HG03280 (cell line): Measurements from ENCODE around the gene CATSPERE.

ENCODE experiments used
- ATAC-seq: cut with Tn5 transposase; IDR thresholded peaks from one replicate; pipeline ENCODE4 v1.9.1; 2021; ENCODE audit warnings: mild to moderate bottlenecking, moderate library complexity; ENCODE audit not compliant: unreplicated experiment

Gene CATSPERE

DNA sequence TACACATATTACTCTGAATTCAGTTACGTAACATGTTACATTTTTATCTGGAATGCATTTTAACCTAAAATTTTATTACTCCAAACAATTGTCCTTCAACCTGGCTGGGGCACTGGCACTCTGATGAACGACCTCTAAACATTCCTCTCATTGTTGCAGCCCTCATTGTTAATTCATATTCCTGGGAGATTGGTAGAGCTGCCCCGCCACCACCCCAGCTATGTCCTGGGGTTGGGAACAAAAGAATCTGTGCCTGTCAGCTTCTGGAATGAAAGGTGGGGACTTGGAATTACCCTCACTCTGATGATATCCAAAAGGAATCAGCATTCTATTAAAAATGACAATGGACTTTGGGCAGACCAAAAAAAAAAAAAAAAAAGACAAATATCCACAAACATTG is 153.8 kb downstream of the CATSPERE start:
- no peak for ATAC-seq

DNA sequence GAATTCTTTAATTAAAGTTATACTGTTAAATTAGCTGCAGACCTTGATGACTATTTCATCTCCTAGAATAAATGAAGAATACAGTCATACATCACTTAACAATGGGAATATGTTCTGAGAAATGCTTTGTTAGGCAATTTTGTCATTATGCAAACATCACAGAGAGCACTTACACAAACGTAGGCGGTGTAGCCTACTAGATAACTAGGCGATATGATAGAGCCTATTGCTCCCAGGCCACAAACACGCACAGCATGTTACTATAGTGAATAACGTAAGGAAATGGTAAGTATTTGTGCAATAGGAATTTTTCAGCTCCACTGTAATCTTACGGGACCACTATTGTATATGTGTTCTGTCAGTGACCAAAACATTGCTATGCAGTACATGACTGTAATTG is 154.2 kb downstream of the CATSPERE start:
- ATAC-seq: no peak

DNA sequence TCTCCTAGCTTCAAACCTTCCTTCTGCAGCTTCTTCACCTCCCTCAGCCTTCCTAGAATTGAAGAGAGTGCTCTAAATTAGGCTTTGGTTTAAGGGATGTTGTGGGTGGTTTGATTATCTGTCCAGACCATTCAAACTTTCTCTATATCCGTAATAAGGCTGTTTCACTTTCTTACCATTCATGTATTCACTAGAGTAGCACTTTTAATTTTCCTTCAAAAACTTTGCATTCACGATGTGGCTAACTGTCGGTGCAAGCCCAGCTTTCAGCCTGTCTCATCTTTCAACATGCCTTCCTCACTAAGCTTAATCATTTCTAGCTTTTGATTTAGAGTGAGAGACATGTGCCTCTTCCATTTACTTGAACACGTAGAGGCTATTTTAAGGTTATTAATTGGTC is 165.6 kb downstream of the CATSPERE start:
- ATAC-seq: no peak

GRCh38 chr1:244628789-244629188 is 167.7 kb downstream of the CATSPERE start:
- ATAC-seq: no peak

DNA sequence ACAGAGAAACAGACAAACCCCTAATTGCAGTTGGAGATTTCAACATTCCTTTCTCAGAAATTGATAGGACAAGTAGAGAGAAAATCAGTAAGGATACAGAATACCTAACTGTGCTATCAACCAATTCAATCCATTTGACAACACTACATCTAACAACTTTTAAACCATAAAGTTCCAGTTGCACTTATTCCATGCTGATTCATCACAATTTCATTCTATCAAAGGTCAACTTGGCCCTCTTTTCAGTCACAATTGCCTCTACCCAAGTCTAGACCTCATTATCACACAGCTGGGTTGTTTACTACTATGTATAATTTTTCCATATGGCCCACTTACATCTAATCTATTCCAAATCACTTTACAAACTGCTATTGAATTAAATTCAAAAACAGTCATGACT is 172.1 kb downstream of the CATSPERE start:
- ATAC-seq: no peak

DNA sequence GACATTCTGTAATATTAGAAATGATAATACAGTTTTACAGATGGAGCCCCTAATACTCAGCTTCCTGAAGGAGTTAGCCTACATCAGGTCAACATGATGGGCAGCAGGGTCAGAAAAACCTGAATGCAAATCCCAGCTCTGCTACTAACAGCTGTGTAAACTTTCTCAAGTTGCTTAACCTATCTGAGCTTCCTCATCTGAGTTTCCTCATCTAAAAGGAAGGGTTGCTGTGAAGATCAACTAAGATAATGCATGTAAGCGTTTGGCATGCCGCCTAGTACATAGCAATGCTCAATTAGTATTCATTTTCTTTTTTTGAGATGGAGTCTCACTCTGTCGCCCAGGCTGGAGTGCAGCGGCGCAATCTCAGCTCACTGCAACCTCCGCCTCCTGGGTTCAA is 173.5 kb downstream of the CATSPERE start:
- ATAC-seq: no peak

DNA sequence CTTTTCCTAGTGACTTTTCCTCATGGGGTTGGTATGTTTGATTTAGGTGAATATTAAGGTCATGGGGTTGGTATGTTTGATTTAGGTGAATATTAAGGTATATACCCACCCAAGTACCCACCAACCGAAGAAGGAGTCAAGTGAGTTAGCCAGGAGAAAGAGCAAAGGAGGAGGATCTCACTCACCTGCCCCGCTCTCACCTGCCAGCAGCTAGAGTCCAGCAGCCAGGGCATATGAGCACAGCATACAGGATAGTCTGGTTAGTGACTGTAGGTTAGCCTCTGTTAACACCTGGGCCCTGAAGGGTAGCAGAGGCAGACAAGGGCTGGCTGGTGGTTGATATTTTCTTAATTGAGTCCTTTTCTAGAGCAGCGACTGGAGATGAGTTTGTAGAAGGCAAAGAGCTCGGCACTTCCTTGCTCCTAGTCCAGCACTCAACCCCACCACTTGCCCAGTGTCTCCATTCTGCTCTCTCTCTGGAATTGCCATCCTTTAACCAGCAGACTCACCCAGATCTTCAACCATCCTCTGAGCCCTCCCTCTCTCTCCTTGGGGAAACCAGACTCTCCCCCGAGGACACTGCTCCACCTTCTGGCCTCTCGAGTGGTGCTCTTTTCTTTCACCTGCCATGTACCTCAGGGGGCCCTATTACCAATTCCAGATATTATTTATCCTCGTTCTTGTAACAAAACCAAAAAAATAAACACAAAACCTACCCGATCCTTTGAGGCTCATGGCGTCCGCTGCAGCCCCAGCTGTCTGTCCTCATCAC is 175.6 kb downstream of the CATSPERE start:
- ATAC-seq: no peak

DNA sequence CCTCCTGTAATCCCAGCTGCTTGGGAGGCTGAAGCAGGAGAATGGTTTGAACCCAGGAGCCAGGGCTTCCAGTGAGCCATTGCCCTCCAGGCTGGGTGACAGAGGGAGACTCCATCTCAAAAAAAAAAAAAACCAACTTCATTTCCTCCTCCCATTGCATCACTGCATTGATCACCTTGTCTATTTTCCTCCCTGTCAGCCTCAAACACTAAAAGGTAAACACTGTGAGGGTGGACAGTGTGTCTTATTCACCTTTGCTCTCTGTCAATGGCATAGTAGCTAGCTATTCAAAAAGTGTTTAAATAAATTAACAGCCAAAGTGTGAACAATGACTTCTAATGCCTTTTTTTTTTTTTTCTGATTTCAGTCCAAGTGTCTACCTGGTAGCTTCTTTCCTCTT is 178.5 kb downstream of the CATSPERE start:
- no peak for ATAC-seq

DNA sequence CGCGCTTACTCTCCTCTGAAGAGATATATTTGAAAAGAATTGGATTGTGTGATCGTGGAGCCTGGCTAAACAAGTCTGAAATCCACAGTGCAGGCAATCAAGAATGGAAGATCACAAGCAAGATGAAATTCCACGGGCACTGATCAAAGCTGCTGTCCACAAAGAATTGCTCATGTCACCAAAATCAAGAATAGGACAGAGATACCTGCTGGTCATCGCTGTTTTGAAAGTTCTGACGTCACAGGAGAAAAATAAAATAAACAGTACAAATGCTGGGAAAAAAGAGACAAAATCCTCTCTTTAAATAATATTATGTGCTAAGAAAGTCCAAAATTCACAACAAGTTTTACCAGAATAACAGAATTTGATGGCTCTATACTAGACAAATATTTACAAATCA is 179.8 kb downstream of the CATSPERE start:
- no peak for ATAC-seq

GRCh38 chr1:244642526-244642925 is 181.5 kb downstream of the CATSPERE start:
- no peak for ATAC-seq

DNA sequence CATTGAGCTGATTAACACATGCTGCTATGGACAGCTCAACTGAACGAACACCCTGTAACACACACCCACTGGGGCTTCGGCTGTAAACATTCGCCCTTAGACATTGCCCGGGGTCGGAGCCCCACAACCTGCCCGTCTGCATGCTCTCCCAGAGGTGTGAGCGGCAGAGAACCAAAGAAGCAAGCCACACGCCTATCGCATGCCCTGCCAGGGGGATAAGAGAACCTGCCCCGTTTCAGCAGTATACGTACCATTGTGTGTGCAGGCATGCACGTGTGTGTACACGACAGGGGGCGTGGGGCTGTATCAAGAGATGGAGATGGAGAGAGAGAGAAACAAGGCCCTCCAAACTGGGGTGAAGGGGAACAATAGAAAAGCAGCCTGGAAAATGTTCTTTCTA is 181.9 kb downstream of the CATSPERE start:
- ATAC-seq: no peak

GRCh38 chr1:244645414-244645813 is 184.3 kb downstream of the CATSPERE start:
- no peak for ATAC-seq

GRCh38 chr1:244645890-244646289 is 184.8 kb downstream of the CATSPERE start:
- ATAC-seq: no peak

DNA sequence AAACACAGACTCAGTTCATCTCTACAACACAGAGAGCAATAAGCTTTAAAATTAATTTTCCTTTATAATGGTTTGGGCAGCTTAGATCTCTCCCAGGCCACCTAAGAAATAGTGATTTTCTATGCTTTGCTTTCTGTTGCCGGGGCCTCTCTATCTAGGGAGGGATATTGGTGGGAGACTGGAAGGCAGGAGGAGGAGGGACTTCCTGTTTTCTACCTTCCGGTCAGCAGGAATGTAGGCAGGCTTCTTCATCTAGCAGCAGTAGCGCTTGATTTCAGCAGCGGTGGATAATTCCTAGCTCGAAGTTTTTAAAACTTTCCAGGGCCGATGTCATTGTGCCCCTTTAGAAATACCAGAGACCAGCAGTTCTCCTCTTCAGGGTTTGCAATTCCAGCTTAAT is 186.7 kb downstream of the CATSPERE start:
- no peak for ATAC-seq

- ATAC-seq: no peak
Observed at GRCh38 chr1:244651956-244652622, 191.0 kb downstream of the CATSPERE start.

DNA sequence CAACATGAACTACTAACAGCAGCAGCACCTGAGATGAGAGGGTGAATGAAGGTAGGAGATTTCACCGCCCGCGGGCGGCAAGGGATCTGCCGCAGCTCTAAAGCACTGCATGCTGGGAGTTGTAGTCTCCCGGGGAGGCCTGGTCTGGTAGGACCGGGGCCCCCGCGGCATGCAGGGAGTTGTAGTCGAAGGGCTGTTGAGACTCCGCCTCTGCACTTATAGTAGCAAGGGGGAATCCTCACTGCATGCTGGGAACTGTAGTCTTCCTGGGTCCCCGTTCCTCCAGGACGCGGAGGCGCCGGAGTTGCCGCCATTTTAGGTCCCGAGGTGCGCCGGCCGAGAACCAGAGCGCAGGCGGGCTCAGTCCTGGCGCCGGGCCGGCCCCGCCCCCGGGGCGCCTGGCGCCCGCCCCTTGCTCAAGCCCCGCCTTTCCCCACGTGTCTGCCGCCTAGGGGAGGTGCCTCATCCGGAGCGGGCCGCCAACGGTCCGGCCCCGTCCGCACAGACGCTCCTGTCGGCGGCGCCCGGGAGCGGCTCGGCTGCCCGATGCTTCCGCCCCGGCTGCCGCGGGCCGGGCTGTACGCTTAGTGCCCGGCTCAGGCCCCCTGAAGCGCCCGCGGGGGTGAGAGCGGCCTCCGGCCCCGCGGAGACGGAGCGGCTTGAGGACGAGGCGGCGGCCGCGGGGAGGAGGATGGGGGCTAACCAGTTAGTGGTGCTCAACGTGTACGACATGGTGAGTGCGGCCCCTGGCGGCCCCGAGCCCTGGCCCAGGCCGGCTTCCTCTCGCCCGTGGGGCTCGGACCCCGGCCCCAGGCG is 191.8 kb downstream of the CATSPERE start, which contains the start of gene DESI2:
TSS of gene DESI2 (plus strand) at position 504 of the 816 bp plus-strand sequence. CDS start at position 692, 188 bp downstream.
- ATAC-seq: peak; percentile 94

DNA sequence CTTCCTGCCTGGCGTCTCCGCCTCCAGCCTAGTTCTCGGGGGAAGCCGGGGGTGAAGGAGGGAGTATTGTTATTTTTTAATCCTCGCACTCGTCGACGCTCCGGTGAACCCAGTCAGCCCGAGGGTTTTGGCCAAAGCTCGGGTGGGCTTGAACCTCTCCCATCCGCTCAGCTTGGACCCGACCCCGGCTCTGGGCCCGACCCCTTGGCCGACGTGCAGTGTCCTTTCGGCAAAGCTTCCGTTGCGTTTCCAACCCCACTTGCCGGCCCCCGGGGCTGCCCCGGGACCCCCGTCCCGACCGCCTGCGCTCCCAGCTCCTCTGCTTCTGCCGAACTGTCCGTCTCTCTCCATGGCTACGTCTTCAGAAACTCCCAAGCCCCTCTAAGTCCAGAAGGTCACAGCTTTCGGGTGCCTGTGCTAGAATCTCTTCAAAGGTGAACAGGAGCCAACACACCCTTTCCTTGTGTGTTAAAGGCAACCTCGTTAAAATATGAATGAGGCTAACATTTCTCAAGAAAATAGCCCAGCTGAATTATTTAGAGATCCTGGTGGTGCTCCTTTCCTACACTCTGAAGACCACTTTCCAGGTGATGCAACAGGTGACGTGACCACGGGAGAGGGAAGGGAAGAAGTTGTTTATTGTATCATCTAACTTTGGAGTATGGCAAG is 192.5 kb downstream of the CATSPERE start:
- ATAC-seq: no peak

DNA sequence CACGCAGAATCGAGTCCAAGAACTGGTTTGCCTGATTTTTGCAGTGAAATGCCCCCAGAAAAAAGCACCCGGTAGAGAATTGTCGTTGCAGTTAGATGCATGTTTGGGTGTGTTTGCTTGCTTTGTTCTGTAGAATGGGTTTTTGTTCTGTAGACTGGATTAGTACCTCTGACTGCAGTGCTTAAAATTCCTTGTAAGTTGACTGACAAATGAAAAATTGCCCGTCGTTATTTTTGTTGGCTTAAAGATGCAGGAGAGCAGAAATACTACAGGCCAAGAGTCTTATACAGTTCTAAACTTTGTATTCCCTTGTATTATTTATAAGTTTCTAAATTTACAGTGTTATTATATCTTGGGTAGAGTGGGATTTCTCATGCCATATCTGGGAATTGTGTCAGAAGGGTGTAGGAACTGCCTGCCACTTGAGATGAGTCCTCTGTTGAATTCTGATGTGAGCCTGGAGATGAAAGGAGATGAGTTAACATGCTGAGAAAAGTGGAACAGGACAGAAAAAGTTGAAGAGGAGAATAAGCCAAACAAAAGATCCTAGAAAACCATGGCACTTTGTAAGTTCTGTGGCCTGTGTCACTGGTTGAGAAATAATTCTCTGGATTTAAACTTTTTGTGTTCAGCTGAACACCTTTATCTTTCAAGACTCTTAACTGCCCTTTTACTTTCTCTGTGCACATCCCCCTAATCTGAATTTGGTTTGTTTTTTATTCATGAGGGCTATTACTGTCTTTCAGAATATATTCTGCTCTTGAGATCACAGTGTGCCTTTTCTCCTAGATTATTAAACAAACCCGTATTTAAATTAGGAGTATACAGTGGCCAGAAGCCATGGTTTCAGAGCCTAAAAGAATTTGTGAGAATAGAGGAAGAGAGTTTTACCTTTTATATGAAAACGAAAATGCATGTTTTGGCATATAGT is 193.3 kb downstream of the CATSPERE start:
- ATAC-seq: no peak

GRCh38 chr1:244655186-244655585 is 194.1 kb downstream of the CATSPERE start:
- no peak for ATAC-seq

DNA sequence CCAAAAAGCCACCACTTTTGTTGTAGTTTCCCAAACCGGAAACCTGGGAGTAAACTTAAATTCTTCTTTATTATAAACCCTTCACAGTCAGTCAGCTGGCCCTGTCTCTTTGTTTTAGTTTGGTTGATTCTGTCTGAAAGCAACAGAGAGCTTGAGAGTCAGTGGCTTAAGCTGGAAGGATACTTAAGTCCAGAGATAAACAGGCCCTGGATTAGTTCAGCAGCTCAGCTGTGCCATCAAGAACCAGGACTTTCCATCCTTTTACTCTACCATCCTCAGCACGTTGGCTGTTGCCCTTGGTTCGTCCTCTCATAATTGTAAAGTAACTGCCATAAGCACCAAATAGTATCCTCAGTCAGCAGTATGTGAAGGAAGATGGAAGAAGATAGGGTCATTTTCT is 196.3 kb downstream of the CATSPERE start:
- no peak for ATAC-seq
